Neural cell (in vitro differentiated cells): ENCODE measurements around the gene STK24.

ENCODE experiments used
- CTCF ChIP-seq: fragments of 450-650 bp; IDR thresholded peaks from 2 replicates; pipeline ENCODE4 v1.5.1; 2014; ENCODE audit warnings: antibody characterized with exemption, mild to moderate bottlenecking, moderate library complexity; ENCODE audit not compliant: poor library complexity, severe bottlenecking
- EP300 ChIP-seq: fragments of 450-650 bp; conservative IDR thresholded peaks from 2 replicates; pipeline ENCODE4 v1.6.1; 2014; ENCODE audit warnings: antibody characterized with exemption, mild to moderate bottlenecking, moderate library complexity; ENCODE audit not compliant: poor library complexity, severe bottlenecking
- EZH2 ChIP-seq: fragments of 200-600, 300-800 bp; shearing (Covaris generic), sonication (generic); IDR thresholded peaks from 2 replicates; pipeline ENCODE4 v1.6.1; 2014; ENCODE audit warnings: antibody characterized with exemption, low read length, borderline replicate concordance, mild to moderate bottlenecking; ENCODE audit not compliant: insufficient read depth, poor library complexity, severe bottlenecking
- MXI1 ChIP-seq: fragments of 450-650 bp; conservative IDR thresholded peaks from 2 replicates; pipeline ENCODE4 v1.6.1; 2014; ENCODE audit warnings: antibody characterized with exemption, mild to moderate bottlenecking; ENCODE audit not compliant: poor library complexity, severe bottlenecking
- POLR2AphosphoS5 ChIP-seq: IDR thresholded peaks from 2 replicates; pipeline ENCODE4 v1.6.1; 2012
- RAD21 ChIP-seq: fragments of 450-650 bp; conservative IDR thresholded peaks from 2 replicates; pipeline ENCODE4 v1.6.1; 2014; ENCODE audit warnings: antibody characterized with exemption, mild to moderate bottlenecking, moderate library complexity
- REST ChIP-seq: IDR thresholded peaks from 2 replicates; pipeline ENCODE4 v1.6.1; 2012; ENCODE audit warnings: borderline replicate concordance
- TAF1 ChIP-seq: IDR thresholded peaks from 2 replicates; pipeline ENCODE4 v1.6.1; 2012; ENCODE audit warnings: low read depth

DNA sequence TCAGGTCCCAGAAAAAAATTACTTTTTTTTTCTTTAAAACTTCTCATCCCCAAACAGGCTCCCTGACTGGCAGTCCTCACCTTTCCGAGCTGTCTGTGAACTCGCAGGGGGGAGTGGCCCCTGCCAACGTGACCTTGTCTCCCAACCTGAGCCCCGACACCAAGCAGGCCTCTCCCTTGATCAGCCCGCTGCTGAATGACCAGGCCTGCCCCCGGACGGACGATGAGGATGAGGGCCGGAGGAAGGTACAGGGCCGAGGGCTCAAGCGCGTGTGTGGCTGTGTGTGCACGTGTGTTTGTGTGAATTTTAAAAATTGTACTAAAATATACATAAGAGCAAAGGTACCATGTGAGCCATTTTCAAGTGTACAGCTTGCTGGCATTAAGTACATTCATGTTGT, 167.6 kb downstream of the STK24 start:
- TF ChIP-seq CTCF (no peak), TAF1 (no peak), EP300 (no peak), RAD21 (no peak), POLR2AphosphoS5 (no peak), MXI1 (no peak), REST (no peak), EZH2 (no peak)
